D721Med (cell line): ENCODE results near the gene ZFHX3.

ENCODE experiments used
- DNase-seq: peaks from one replicate; pipeline ENCODE4 v3.0.0; 2011; ENCODE audit warnings: low spot score; ENCODE audit not compliant: insufficient read length
- FAIRE-seq: peaks from 2 replicates; lab custom pipeline; 2011; peaks lifted over from hg19 to GRCh38; lab: Jason Lieb, UNC
- CTCF ChIP-seq: IDR thresholded peaks from 2 replicates; pipeline ENCODE4 v1.5.1; 2012; ENCODE audit warnings: mild to moderate bottlenecking, control low read depth; ENCODE audit not compliant: insufficient read depth; ENCODE audit errors: missing control alignments

ZFHX3 gene

GRCh38 chr16:72751076-72751475 lies 296.9 kb downstream of the ZFHX3 start:
- DNase-seq (no peak), FAIRE-seq (no peak)
- no peak for TF ChIP-seq CTCF

- no peak for DNase-seq
- no peak for FAIRE-seq
- no peak for TF ChIP-seq CTCF
Measured at GRCh38 chr16:72749091-72749490, 298.8 kb downstream of the ZFHX3 start.

- no peak for FAIRE-seq
- no peak for TF ChIP-seq CTCF
- no peak for DNase-seq
Measured at GRCh38 chr16:72744076-72744793, 303.7 kb downstream of the ZFHX3 start.

- DNase-seq (no peak), FAIRE-seq (no peak)
- TF ChIP-seq CTCF: no peak
Measured at GRCh38 chr16:72743011-72743761, 304.7 kb downstream of the ZFHX3 start.

- no peak for TF ChIP-seq CTCF
- DNase-seq: no peak
- FAIRE-seq: no peak
Measured at GRCh38 chr16:72740347-72740746, 307.6 kb downstream of the ZFHX3 start.

- no peak for DNase-seq
- no peak for TF ChIP-seq CTCF
- no peak for FAIRE-seq
Measured at GRCh38 chr16:72739577-72739976, 308.4 kb downstream of the ZFHX3 start.

- no peak for DNase-seq
- FAIRE-seq: no peak
- no peak for TF ChIP-seq CTCF
Measured at GRCh38 chr16:72736074-72736473, 311.9 kb downstream of the ZFHX3 start.
